UCSD-AML1 (cell line): ENCODE results near the gene PLCXD1.
"Not testable (repeated sequence)": the region's sequence is repeated elsewhere in the genome, so short reads cannot be mapped to it uniquely, and the experiment has no call there.

Source experiments
- DNase-seq: peaks from one replicate; lab custom pipeline; 2025; ENCODE audit not compliant: unreplicated experiment; lab: John Stamatoyannopoulos, UW

PLCXD1 gene

GRCh38 chrX:262381-262909 lies 18.7 kb upstream of the PLCXD1 start:
- DNase-seq = no peak

GRCh38 chrX:264006-264405 lies 17.2 kb upstream of the PLCXD1 start:
- not testable (repeated sequence) for DNase-seq

- no peak for DNase-seq
These were observed 16.3 kb upstream of the PLCXD1 start for GRCh38 chrX:264634-265455.

GRCh38 chrX:265502-265901 lies 15.7 kb upstream of the PLCXD1 start:
- DNase-seq = no peak

GRCh38 chrX:267771-268261 lies 13.4 kb upstream of the PLCXD1 start:
- DNase-seq = no peak

- no peak for DNase-seq
These were observed 10.3 kb upstream of the PLCXD1 start for GRCh38 chrX:270848-271367.

- DNase-seq = no peak
These were observed 6.2 kb upstream of the PLCXD1 start for GRCh38 chrX:274904-275475.

GRCh38 chrX:275476-275966 lies 5.7 kb upstream of the PLCXD1 start:
- no peak for DNase-seq

- DNase-seq = no peak
These were observed 5.1 kb upstream of the PLCXD1 start for GRCh38 chrX:275967-276580.

- DNase-seq = no peak
These were observed 4.5 kb upstream of the PLCXD1 start for GRCh38 chrX:276581-277201.

- DNase-seq = not testable (repeated sequence)
These were observed 1.2 kb upstream of the PLCXD1 start for GRCh38 chrX:279757-280604.

- DNase-seq = not testable (repeated sequence)
These were observed 459 bp upstream of the PLCXD1 start for GRCh38 chrX:280722-281121.

GRCh38 chrX:282000-282681 lies 960 bp downstream of the PLCXD1 start:
- not testable (repeated sequence) for DNase-seq

- DNase-seq = no peak
These were observed 2.1 kb downstream of the PLCXD1 start for GRCh38 chrX:283115-283845.

GRCh38 chrX:285076-285677 lies 4.0 kb downstream of the PLCXD1 start:
- no peak for DNase-seq

GRCh38 chrX:287670-288069 lies 6.5 kb downstream of the PLCXD1 start:
- DNase-seq = no peak

GRCh38 chrX:288561-288991 lies 7.4 kb downstream of the PLCXD1 start:
- no peak for DNase-seq

- no peak for DNase-seq
These were observed 9.4 kb downstream of the PLCXD1 start for GRCh38 chrX:290476-291166.
